Motor neuron (in vitro differentiated cells): ENCODE measurements around the gene COL11A2. TPM values are rescaled to one million over a fixed set of nuclear protein-coding genes. Genes with fewer than 3 reads are reported as not detected.

Source experiments
- ATAC-seq, 8 experiments: fragments of 200-7000 bp; cut with Tn5 transposase; replicated peaks in 6 of 8; 2 replicates each; pipeline ENCODE4 v1.8.0; 2021; ENCODE audit warnings: mild to moderate bottlenecking in 8 of 8, moderate library complexity in 8 of 8
- H3K27ac ChIP-seq, 2 donors: fragments of 250-450 bp; sonication (Bioruptor Pico); 2 replicates each; pipeline ENCODE4 v1.9.0; 2021; ENCODE audit warnings: antibody characterized with exemption in 2 of 2, mild to moderate bottlenecking in 2 of 2, moderate library complexity in 1 of 2
- H3K4me1 ChIP-seq, 2 donors: fragments of 250-450 bp; sonication (Bioruptor Pico); replicated peaks in 1 of 2; 2 replicates each; pipeline ENCODE4 v1.6.1; 2021; ENCODE audit warnings: antibody characterized with exemption in 2 of 2, mild to moderate bottlenecking in 2 of 2, moderate library complexity in 1 of 2
- H3K4me3 ChIP-seq, 5 donors: fragments of 250-450 bp; sonication (Bioruptor Pico); 2 replicates each; pipeline ENCODE4 v1.9.0; 2021; ENCODE audit warnings: antibody characterized with exemption in 5 of 5, mild to moderate bottlenecking in 5 of 5, moderate library complexity in 4 of 5
- WGBS, 10 experiments: fragments of 450-650 bp; shearing (Covaris generic); methylation state at CpG; one replicate each; pipeline ENCODE4 v1.0.0; 2022; 5-methylcytosine and 5-hydroxymethylcytosine counted together
- in situ Hi-C, 9 experiments: fragments of 400-800 bp; cut with MboI; loops; one replicate each; pipeline ENCODE4 v1.15.0; 2021; ENCODE audit warnings: low sequenced_read_pairs in 9 of 9, low pct_unique_long_range_greater_than_20kb in 2 of 9; ENCODE audit not compliant: unreplicated experiment in 9 of 9
- total RNA-seq, 8 experiments: library from RNA; unstranded; fragments of 300-600 nt; gene quantifications; 2 replicates each; pipeline versions ENCODE4 v1.2.3 to v1.2.4, GENCODE V29; 2022

The COL11A2 gene
- total RNA-seq, 8 experiments from 2014 or later = 0.71 to 3.4 (median 2.0) TPM

DNA sequence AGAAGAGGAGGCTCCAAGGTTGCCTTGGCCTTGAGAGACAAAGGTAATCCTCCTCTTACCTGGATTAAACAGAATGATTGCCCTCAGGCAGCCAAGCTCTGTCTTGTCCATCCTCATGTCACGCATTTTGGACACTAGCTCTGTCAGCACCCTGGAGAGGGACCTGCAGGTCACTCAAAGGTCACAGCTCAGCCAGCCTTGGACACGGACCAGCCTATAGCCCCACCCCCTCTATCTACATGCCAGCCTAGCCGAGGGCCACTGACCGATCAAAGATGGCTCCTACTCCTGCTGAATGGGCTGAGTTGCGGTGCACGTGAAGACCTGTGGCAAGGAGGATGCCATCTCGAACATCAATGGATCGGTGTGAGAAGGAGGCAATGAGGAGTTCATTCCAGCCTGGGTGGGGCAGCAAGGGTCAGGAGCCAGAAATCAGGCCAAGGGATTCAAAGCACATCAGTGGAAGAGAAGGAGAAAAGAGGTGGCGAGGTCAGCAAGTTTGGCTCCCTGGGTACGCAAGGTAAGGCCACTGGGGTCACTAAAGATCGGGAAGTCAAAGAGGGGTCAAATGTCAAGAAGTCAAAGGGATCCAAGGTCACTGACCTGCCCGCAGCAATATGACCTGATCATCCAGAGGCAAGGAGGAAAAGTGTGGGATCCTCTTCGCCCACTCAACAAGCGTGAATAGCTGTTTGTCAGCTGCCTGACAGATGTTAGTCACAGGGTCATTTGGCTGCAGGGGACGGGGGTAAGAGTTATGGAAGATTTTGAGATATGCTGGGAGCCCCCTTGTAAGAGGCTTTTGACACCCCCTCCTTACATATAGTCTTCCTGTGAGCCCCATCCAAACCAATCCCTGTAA is 3.3 kb upstream of the COL11A2 start:
- 83 to 100% (median 95%) methylated on average over 1 to 12 of the region's 15 CpGs for WGBS, 10 experiments
- in situ Hi-C loops = no loop called here
- H3K4me1 ChIP-seq = peaks cover 9 to 27% of the 10 kb centered on the region in 2 donors

DNA sequence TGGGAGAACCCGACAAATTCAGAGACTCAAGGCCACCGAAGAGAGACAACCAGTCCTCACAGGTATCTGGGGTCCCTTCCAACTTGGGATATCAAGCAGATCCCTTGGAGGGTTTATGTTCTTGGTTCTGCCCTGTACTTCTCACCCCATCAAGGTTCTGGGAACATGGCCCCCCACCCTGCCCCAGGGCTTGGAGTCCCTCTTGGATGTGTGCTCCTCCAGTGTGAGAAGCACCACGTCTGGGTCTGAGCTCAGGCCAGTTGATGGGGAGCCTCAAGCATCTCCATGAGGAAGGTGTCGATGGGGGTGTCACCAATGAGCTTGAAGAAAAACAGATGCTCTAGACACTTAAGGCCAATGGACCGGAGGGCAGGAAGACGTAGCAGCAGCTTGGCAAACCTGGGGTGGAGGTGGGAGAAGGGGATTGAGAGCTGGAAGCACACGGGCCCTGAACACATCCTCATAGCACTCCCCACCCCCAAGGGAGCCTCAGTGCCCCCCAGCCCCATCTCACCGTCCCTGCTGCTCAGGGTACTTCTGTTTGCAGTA is 2.2 kb upstream of the COL11A2 start:
- in situ Hi-C loops = no loop called here
- no peak overlapping the region for H3K4me3 ChIP-seq
- H3K27ac ChIP-seq = no peak overlapping the region
- H3K4me1 ChIP-seq = peaks cover 9 to 27% of the 10 kb centered on the region in 2 donors
- WGBS, 10 experiments = 17 to 100% (median 86%) methylated on average over 1 to 2 of the region's 8 CpGs; no CpG with 5 or more reads in 6 of the 10 experiments
- no peak for ATAC-seq

More for the DNA sequence above, 3.3 kb upstream of the COL11A2 start:
- no peak overlapping the region for H3K27ac ChIP-seq
- no peak overlapping the region for H3K4me3 ChIP-seq
- no peak for ATAC-seq

DNA sequence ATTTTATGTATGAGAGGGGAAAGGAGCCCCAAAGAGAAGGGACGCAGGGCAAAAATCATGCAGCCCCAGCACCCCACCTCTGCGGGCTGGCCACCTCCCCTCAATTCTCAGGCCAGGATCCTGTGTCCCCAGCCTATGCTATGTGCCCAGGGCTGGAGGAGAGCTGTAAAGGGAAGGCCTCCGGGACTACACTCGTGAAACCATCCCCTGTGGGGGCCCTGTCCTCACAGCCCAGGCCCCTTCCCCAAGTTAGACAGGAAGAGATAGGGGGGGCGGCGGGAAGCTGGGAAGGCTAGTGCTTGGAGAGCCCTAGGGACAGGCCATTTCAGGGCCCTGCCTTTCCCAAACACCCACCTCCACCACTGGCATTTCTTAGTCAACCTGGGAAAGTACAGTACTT is 1.4 kb upstream of the COL11A2 start:
- peak in 4 of 8 experiments; percentile 3 to 12 (median 6) for ATAC-seq
- Histone ChIP-seq H3K4me1 (peaks cover 5 to 27% of the 10 kb centered on the region in 2 donors), H3K27ac (no peak overlapping the region), H3K4me3 (no peak overlapping the region)
- in situ Hi-C loops = no loop called here
- 52 to 100% methylated on average over 2 to 3 of the region's 6 CpGs; no CpG with 5 or more reads in 8 of the 10 experiments for WGBS, 10 experiments

GRCh38 chr6:33192671-33193602 is 670 bp upstream of the COL11A2 start:
- WGBS, 10 experiments = 0 to 33% (median 6%) methylated on average over 1 to 8 of the region's 72 CpGs; no CpG with 5 or more reads in 6 of the 10 experiments
- Histone ChIP-seq H3K4me1 (peaks cover 5 to 25% of the 10 kb centered on the region in 2 donors), H3K4me3 (peak overlapping the region in 4 of 5 donors; percentile 14 to 25 (median 18)), H3K27ac (no peak overlapping the region)
- in situ Hi-C loops = no loop called here
- peak in 7 of 8 experiments; percentile 5 to 47 (median 24) for ATAC-seq

GRCh38 chr6:33191383-33192104 is 723 bp downstream of the COL11A2 start:
- WGBS, 10 experiments = 30 to 90% (median 79%) methylated on average over 2 of the region's 8 CpGs; no CpG with 5 or more reads in 7 of the 10 experiments
- in situ Hi-C loops = no loop called here
- peak in 1 of 8 experiments; percentile 25 for ATAC-seq
- H3K4me3 ChIP-seq = no peak overlapping the region
- H3K27ac ChIP-seq = no peak overlapping the region
- H3K4me1 ChIP-seq = peaks cover 5 to 21% of the 10 kb centered on the region in 2 donors

DNA sequence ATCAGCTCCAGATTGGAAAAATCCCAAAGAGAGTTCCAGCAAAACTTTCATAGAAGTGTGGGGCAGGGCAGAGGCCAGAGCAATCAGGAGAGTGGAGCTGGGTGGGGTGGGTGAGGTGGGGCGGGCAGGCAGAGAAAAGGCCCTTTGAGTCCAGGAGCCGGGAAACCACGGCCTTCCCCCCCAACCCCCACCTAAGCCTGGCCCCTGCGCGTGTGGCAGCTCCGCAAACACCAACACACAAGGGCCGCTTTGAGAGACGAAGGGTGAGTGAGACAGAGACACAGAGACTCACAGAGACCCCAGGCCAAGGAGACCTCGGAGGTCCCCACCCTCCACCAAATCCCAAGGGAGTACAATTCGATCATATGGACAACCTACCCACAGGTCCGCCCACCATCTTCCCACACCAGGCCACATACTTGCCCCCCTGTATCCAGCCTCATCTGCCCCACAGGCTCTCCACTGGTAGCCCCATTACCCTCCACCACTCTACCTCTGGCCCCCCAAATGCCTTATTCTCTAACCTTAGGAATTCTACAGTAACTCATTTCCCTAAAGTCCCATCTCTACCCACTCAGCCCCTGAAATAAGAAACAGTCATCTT is 1.7 kb downstream of the COL11A2 start:
- in situ Hi-C loops = no loop called here
- H3K27ac ChIP-seq = no peak overlapping the region
- ATAC-seq = no peak
- no peak overlapping the region for H3K4me3 ChIP-seq
- H3K4me1 ChIP-seq = peaks cover 5 to 21% of the 10 kb centered on the region in 2 donors
- 75 to 100% methylated on average over 1 to 2 of the region's 11 CpGs; no CpG with 5 or more reads in 8 of the 10 experiments for WGBS, 10 experiments

DNA sequence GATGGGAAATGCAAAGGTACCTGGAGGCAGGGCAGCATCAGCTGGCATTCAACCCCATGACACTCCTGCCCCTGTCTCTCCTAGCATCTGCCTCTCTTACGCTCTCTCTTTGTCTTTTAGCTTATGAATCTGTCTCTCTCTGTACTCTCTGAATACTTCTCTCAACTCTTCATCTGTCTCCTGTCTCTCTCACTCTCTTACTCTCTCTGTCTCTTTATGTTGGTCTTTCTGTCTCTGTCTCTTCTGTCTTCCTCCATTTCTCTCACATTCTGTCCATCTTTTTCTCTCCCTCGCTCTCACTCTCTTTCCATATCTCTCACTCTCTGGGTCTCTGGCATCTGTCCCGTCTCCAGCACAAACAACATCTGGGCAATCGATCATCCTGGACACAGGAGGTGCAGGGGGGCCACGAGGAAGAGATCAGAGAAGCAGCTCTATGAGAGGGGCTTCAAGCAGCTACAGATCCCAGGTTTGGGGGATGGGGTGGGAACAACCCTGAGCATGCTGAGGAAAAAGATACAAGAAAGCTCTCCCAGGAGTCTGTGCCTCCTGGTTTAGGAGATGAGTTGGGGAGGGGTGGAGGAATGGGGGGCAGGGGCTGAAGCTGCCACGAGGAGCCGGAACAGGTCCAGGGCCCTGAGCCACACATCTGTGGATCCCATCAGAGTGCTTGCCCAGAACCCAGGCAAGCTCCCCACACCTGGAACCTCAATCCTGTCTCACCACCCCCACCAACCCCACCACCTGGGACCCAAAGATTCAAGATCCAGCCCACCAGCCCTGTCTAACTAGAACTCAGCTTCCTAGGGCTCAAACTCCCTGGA is 2.4 kb downstream of the COL11A2 start:
- ATAC-seq = no peak
- no peak overlapping the region for H3K4me3 ChIP-seq
- H3K4me1 ChIP-seq = peaks cover 5 to 21% of the 10 kb centered on the region in 2 donors
- in situ Hi-C loops = no loop called here
- no peak overlapping the region for H3K27ac ChIP-seq
- WGBS, 10 experiments = 0 to 73% (median 39%) methylated on average over 1 to 5 of the region's 7 CpGs; no CpG with 5 or more reads in 1 of the 10 experiments

GRCh38 chr6:33189164-33189563 is 3.1 kb downstream of the COL11A2 start:
- 73% methylated on average over 3 of the region's 8 CpGs; no CpG with 5 or more reads in 9 of the 10 experiments for WGBS, 10 experiments
- in situ Hi-C loops = no loop called here
- ATAC-seq = no peak
- no peak overlapping the region for H3K4me3 ChIP-seq
- no peak overlapping the region for H3K27ac ChIP-seq
- peaks cover 5 to 21% of the 10 kb centered on the region in 2 donors for H3K4me1 ChIP-seq

DNA sequence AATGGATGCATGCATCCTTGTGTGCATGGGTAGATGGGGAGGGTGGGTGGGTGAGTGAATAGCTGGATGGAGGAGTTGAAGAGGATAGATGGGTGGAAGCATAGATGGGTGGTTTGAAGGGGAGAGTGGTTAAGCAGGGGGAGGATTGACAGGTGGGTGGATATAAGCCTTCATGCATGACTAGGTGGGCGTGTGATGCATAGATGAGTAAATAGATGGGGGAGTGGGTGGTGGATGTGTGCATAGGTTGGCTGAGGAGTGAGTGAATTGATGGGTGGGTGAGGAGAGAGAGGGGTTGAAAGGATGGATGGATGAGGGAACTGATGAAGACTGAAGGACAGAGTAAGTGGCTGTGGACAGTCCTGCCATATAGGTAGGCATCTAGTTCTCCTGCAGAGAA is 4.5 kb downstream of the COL11A2 start:
- peaks cover 2 to 18% of the 10 kb centered on the region in 2 donors for H3K4me1 ChIP-seq
- H3K4me3 ChIP-seq = no peak overlapping the region
- WGBS, 10 experiments = 0 to 40% methylated on average over 1 of the region's 1 CpG; no CpG with 5 or more reads in 8 of the 10 experiments
- in situ Hi-C loops = no loop called here
- ATAC-seq = no peak
- H3K27ac ChIP-seq = no peak overlapping the region

DNA sequence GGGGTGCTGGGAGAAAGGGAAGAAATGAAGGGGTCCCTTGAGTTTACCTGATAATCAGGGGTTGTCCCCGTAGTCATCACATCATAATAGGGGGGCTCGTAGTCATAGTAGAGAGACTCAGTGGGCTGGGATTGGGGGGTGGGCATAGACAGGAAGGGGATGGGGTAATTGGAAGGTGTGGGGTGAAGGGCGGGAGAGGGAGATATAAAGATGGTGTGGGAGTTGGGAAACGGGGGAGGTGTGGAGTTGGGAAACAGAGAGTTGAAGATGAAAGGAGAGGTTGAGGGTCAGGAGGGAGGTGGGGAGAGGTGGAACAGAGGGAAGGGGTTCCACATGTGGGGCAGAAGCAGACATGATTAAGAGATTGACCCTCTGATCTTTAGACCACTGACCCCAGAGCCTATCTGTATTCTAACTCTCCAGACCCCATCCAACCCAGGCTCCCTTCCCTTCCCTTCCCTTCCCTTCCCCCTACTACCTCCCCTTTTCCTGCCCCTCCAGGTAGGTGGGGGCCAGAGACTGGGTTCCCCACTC is 6.5 kb downstream of the COL11A2 start:
- H3K4me3 ChIP-seq = no peak overlapping the region
- no peak overlapping the region for H3K27ac ChIP-seq
- ATAC-seq = no peak
- no CpG with 5 or more reads among the region's 4 CpGs for WGBS, 10 experiments
- in situ Hi-C loops = no loop called here
- H3K4me1 ChIP-seq = no peaks in the 10 kb centered on the region

DNA sequence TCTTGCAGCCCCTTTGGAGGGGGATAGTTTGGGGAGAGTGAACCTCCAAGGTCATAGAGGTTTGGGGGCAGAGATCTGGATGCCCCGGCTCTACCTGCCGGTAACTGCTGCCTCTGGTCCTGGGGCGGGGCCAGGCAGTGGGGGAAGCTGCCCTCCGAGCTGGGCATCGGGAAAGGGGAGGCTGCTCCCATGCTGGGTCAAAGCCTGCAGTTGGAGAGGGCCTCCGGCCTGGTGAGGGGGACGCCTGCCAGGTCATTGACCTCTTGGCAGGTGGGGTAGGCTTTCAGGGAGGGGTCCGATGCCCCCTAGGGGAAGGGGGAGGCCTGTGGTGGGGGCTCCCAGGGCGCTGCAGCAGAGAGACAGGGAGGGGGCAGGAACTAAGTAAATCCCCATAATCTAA is 7.1 kb downstream of the COL11A2 start:
- Histone ChIP-seq H3K4me3 (no peak overlapping the region), H3K27ac (no peak overlapping the region), H3K4me1 (no peaks in the 10 kb centered on the region)
- in situ Hi-C loops = no loop called here
- WGBS, 10 experiments = no CpG with 5 or more reads among the region's 9 CpGs
- no peak for ATAC-seq
